Activated B cell treated with CpG ODN at 0.5 μM for 24 hours (primary cell): ENCODE results near the gene CES2. TPM values are rescaled to one million over a fixed set of nuclear protein-coding genes. Genes with fewer than 3 reads are reported as not detected.

Experiments
- ATAC-seq: fragments of 200-7000 bp; cut with Tn5 transposase; one replicate; pipeline ENCODE4 v1.10.0; 2021; ENCODE audit warnings: low read depth, mild to moderate bottlenecking, moderate library complexity
- CTCF ChIA-PET: fragments of 350-600 bp; sonication (Branson Sonifier 250); formaldehyde crosslinking; loops from one replicate; lab custom pipeline; 2021; ENCODE audit warnings: antibody characterized with exemption; lab: Charles Lee
- POLR2A ChIA-PET: fragments of 350-600 bp; sonication (Branson Sonifier 250); formaldehyde crosslinking; loops from one replicate; lab custom pipeline; 2021; ENCODE audit warnings: antibody characterized with exemption; lab: Charles Lee
- DNase-seq: peaks from one replicate; pipeline ENCODE4 v3.0.0; 2022
- H3K27ac Mint-ChIP-seq: one replicate; pipeline ENCODE4 v1.8.0; 2020; ENCODE audit warnings: mixed read lengths
- H3K27me3 Mint-ChIP-seq: one replicate; pipeline ENCODE4 v1.8.0; 2021; ENCODE audit warnings: mixed read lengths
- H3K36me3 Mint-ChIP-seq: one replicate; pipeline ENCODE4 v1.8.0; 2021; ENCODE audit warnings: low read depth, mixed read lengths
- H3K4me1 Mint-ChIP-seq: one replicate; pipeline ENCODE4 v1.8.0; 2021; ENCODE audit warnings: mixed read lengths
- H3K4me3 Mint-ChIP-seq: one replicate; pipeline ENCODE4 v1.8.0; 2020; ENCODE audit warnings: mild to moderate bottlenecking, mixed read lengths
- H3K9me3 Mint-ChIP-seq: one replicate; pipeline ENCODE4 v1.8.0; 2020; ENCODE audit warnings: mixed read lengths
- intact Hi-C: fragments of 100-400 bp; cut with micrococcal nuclease; formaldehyde crosslinking; loops from one replicate; pipeline ENCODE4 v1.15.1; 2024
- total RNA-seq: library from RNA; stranded (reverse); gene quantifications from 2 replicates; pipeline ENCODE4 v1.2.3, GENCODE V29; 2022
- TF ChIP-seq, protein P1 (sequence below): fragments of 200-600 bp; IDR thresholded peaks from one replicate; pipeline ENCODE4 v1.8.0; 2022; ENCODE audit warnings: antibody characterized with exemption, mild to moderate bottlenecking

CES2 gene
- total RNA-seq, 1 donor from 2014 or later = 34.7 TPM

DNA sequence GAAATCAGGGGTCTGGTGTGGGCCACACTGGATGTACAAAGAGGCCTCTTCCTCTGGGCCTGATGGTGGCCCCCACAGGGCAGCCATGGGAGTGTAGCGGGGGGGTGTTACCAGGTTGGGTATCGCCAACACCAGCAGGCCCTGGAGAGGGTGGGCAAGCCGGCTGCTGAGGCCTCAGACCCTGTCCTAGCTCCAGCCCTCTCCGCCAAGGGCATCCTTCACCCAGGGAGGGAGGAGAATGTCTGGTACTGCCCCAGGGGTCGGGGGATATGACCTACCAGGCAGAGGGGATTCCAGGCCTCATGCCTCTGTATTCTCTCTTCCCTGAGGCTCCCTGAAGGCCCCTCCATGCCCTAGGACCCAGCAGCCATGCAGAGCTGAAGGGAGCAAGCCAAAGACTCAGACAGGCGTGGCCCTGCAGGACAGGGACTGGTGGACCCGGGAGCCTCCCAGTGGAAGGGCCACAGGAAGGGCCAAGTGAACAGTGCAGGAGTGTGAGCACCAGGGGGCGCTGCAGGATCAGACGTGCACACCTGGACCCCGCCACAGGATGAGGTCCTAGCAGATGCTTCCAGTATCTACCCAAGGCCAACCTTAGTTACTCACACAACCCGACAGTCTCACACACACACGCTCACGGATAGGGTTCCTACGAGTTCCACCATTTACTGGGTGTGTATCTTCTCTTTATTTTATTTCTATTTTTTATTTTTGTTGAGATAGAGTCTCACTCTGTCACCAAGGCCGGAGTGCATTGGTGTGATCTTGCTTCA, 42.2 kb downstream of the CES2 start:
- ATAC-seq (peak; percentile 99), DNase-seq (peak; percentile 83)
- Mint-ChIP-seq H3K9me3 (no peaks in the 10 kb centered on the region), H3K27me3 (peaks cover 6% of the 10 kb centered on the region), H3K4me3 (no peak overlapping the region), H3K27ac (no peak overlapping the region), H3K36me3 (no peaks in the 10 kb centered on the region), H3K4me1 (no peaks in the 10 kb centered on the region)
- CTCF ChIA-PET = interaction anchor here (2.7 to 2.8 kb wide), 2 partner anchors 178 to 207 kb away, joined by 10 to 13 read pairs; no protein-coding TSS in a partner anchor
- POLR2A ChIA-PET = interaction anchor here (1.4 kb wide), 1 partner anchor 178 kb away, joined by 4 read pairs; no protein-coding TSS in a partner anchor
- TF ChIP-seq, protein P1, sequence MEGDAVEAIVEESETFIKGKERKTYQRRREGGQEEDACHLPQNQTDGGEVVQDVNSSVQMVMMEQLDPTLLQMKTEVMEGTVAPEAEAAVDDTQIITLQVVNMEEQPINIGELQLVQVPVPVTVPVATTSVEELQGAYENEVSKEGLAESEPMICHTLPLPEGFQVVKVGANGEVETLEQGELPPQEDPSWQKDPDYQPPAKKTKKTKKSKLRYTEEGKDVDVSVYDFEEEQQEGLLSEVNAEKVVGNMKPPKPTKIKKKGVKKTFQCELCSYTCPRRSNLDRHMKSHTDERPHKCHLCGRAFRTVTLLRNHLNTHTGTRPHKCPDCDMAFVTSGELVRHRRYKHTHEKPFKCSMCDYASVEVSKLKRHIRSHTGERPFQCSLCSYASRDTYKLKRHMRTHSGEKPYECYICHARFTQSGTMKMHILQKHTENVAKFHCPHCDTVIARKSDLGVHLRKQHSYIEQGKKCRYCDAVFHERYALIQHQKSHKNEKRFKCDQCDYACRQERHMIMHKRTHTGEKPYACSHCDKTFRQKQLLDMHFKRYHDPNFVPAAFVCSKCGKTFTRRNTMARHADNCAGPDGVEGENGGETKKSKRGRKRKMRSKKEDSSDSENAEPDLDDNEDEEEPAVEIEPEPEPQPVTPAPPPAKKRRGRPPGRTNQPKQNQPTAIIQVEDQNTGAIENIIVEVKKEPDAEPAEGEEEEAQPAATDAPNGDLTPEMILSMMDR = peak; percentile 51
- intact Hi-C loops = loop anchor here (1.0 to 5.0 kb wide), 8 partner anchors 23 to 488 kb away; partner anchors contain the start of gene ZDHHC1

DNA sequence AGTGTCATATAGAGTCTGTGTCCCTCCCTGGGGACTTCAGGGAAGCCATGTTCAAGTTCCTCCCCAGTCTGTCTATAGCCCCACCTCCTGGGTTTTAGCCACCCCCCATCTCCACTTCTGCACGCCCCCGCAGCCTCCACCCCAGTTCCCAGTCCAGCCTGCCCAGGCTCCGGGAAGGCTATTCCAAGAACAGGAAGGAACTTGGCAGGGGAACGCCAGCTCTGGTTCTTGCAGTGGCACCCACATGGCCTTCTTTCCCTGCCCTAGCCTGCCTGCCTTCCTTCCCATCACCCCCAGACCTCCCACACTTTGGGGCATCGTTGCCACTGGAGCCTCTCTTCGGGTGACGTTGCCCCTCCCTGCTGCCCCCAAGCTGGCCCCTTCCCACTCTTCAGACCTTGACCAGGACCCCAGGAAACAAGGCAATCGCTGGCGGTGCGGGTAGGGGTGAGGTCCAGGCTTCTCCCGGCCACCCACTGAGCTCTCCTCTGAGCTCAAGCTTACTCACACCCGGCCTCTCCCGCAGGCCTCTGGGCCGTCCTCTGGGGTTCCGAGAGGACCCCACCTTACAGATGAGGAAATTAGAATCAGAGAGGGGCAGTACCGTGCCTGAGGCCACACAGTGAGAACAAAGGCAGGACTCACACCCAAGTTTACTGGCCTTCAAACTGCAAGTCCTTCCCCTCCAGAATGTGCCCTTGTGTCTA, 43.8 kb downstream of the CES2 start:
- Mint-ChIP-seq H3K9me3 (no peaks in the 10 kb centered on the region), H3K36me3 (no peaks in the 10 kb centered on the region), H3K27ac (no peak overlapping the region), H3K4me1 (no peaks in the 10 kb centered on the region), H3K27me3 (peaks cover 6% of the 10 kb centered on the region), H3K4me3 (no peak overlapping the region)
- ATAC-seq (no peak), DNase-seq (no peak)
- CTCF ChIA-PET = interaction anchor here (0.7 to 2.8 kb wide), 4 partner anchors 18 to 468 kb away, joined by 3 to 13 read pairs (median 6); partner anchors contain the start of gene CES3
- TF ChIP-seq, protein P1 = no peak
- POLR2A ChIA-PET = interaction anchor here (0.6 to 1.4 kb wide), 2 partner anchors 176 to 263 kb away, joined by 4 read pairs; no protein-coding TSS in a partner anchor
- intact Hi-C loops = loop anchor here (5.0 kb wide), 2 partner anchors 438 to 468 kb away; partner anchors contain the start of gene ZDHHC1

DNA sequence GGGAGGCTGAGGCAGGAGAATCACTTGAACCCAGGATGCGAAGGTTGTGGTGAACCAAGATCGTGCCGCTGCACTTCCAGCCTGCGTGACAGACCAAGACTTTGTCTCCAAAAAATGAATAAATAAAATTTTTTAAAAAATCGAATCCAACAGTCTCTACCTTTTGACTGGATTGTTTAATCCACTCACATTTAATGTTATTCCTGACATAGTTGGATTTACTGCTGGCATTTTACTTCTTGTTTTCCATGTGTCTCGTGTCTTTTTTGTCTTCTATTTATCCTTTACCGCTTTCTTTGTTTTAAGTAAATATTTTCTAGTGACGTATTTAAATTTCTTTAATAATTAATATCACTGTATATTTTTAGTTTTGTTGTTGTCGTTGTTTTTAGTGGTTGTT, 47.7 kb downstream of the CES2 start:
- Mint-ChIP-seq H3K27me3 (no peaks in the 10 kb centered on the region), H3K9me3 (no peaks in the 10 kb centered on the region), H3K4me1 (no peaks in the 10 kb centered on the region), H3K36me3 (no peaks in the 10 kb centered on the region), H3K4me3 (no peak overlapping the region), H3K27ac (no peak overlapping the region)
- TF ChIP-seq, protein P1 = no peak
- no peak for ATAC-seq
- intact Hi-C loops = no loop called here
- CTCF ChIA-PET = interaction anchor here (1.2 kb wide), 1 partner anchor 172 kb away, joined by 3 read pairs; no protein-coding TSS in a partner anchor
- POLR2A ChIA-PET = no interaction called here
- no peak for DNase-seq

DNA sequence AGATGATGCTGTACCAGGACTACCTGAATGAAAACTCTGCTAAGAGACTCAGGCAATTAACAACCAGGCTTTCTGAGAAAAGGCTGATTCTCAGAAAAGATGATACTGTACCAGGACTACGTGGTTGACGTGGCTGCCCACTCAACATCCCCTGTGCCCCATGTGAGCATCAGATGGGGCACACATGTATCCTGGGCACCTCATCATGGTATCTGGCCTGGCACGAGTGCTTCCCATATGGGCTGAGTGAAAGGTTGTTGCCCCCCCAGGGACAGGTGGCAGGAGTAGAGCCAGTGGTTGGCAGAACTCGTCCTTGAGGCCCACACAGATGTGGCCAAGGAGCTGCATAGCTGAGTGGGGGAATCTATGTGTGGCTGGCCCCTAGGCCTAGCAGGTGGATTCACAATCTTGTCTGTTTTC, 49.6 kb downstream of the CES2 start:
- ATAC-seq = no peak
- no peak overlapping the region for H3K27ac Mint-ChIP-seq
- intact Hi-C loops = no loop called here
- no peaks in the 10 kb centered on the region for H3K27me3 Mint-ChIP-seq
- ChIA-PET CTCF (no interaction called here), POLR2A (no interaction called here)
- no peaks in the 10 kb centered on the region for H3K9me3 Mint-ChIP-seq
- H3K4me3 Mint-ChIP-seq = no peak overlapping the region
- TF ChIP-seq, protein P1 = no peak
- no peaks in the 10 kb centered on the region for H3K4me1 Mint-ChIP-seq
- DNase-seq = no peak
- no peaks in the 10 kb centered on the region for H3K36me3 Mint-ChIP-seq

DNA sequence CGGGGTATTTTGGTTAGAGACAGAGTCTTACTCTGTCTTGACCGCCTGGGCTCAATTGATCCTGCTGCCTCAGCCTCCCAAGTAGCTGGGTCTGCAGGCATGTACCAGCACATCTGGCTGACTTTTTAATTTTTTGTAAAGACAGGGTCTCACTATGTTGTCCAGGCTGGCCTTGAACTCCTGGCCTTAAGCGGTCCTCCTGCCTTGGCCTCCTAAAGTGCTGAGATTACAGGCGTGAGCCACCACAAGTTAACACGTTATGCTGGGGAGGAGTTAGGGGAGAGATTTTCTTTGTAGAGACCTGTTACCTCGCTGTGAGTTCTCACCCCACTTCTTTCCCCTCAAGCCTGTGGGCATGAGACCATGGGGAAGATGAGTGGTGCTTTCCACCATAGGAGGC, 51.2 kb downstream of the CES2 start:
- ChIA-PET POLR2A (no interaction called here), CTCF (no interaction called here)
- Mint-ChIP-seq H3K4me3 (no peak overlapping the region), H3K27ac (no peak overlapping the region), H3K4me1 (no peaks in the 10 kb centered on the region), H3K36me3 (no peaks in the 10 kb centered on the region), H3K9me3 (no peaks in the 10 kb centered on the region), H3K27me3 (no peaks in the 10 kb centered on the region)
- DNase-seq = no peak
- ATAC-seq = no peak
- TF ChIP-seq, protein P1 = no peak
- intact Hi-C loops = no loop called here
